Hepatocyte (in vitro differentiated cells): ENCODE measurements around the gene DGKZ. TPM values are rescaled to one million over a fixed set of nuclear protein-coding genes. Genes with fewer than 3 reads are reported as not detected.

Experiments used
- DNase-seq: peaks from one replicate; pipeline ENCODE4 v3.0.0-alpha.2; 2016; ENCODE audit warnings: low spot score
- H2AFZ ChIP-seq: fragments of 200-600 bp; sonication (generic); 2 replicates; pipeline ENCODE4 v1.6.0; 2016; ENCODE audit warnings: antibody characterized with exemption, mild to moderate bottlenecking
- H3K27ac ChIP-seq: fragments of 200-600 bp; sonication (generic); 2 replicates; pipeline ENCODE4 v1.5.1; 2016; ENCODE audit warnings: mild to moderate bottlenecking
- H3K27me3 ChIP-seq: fragments of 200-600 bp; sonication (generic); 2 replicates; pipeline ENCODE4 v1.6.1; 2016
- H3K36me3 ChIP-seq: fragments of 200-600 bp; sonication (generic); replicated peaks from 2 replicates; pipeline ENCODE4 v1.5.1; 2016; ENCODE audit warnings: low read depth; ENCODE audit not compliant: insufficient read depth
- H3K4me1 ChIP-seq: fragments of 200-600 bp; sonication (generic); 2 replicates; pipeline ENCODE4 v1.5.1; 2016; ENCODE audit warnings: mild to moderate bottlenecking, moderate library complexity; ENCODE audit not compliant: insufficient read depth
- H3K4me2 ChIP-seq: fragments of 200-600 bp; sonication (generic); 2 replicates; pipeline ENCODE4 v1.6.0; 2016
- H3K4me3 ChIP-seq: fragments of 200-600 bp; sonication (generic); 2 replicates; pipeline ENCODE4 v1.5.1; 2016; ENCODE audit warnings: mild to moderate bottlenecking
- H3K79me2 ChIP-seq: fragments of 200-600 bp; sonication (generic); 2 replicates; pipeline ENCODE4 v1.6.0; 2017; ENCODE audit warnings: mild to moderate bottlenecking
- H3K9me2 ChIP-seq: fragments of 200-600 bp; sonication (generic); replicated peaks from 2 replicates; pipeline ENCODE4 v1.6.0; 2017; ENCODE audit warnings: mild to moderate bottlenecking; ENCODE audit not compliant: insufficient read depth
- H3K9me3 ChIP-seq: fragments of 200-600 bp; sonication (generic); 2 replicates; pipeline ENCODE4 v1.5.1; 2016; ENCODE audit warnings: low read depth, mild to moderate bottlenecking
- H4K20me1 ChIP-seq: fragments of 200-600 bp; sonication (generic); 2 replicates; pipeline ENCODE4 v1.6.0; 2016; ENCODE audit warnings: mild to moderate bottlenecking; ENCODE audit not compliant: insufficient read depth, poor library complexity, severe bottlenecking
- CTCF ChIP-seq: fragments of 200-600 bp; sonication (generic); IDR thresholded peaks from 2 replicates; pipeline ENCODE4 v1.5.1; 2016; ENCODE audit warnings: antibody characterized with exemption, mild to moderate bottlenecking; ENCODE audit not compliant: poor library complexity
- EZH2 ChIP-seq: fragments of 200-600 bp; sonication (generic); IDR thresholded peaks from 2 replicates; pipeline ENCODE4 v1.6.1; 2016; ENCODE audit warnings: antibody characterized with exemption, mild to moderate bottlenecking, borderline replicate concordance
- EZH2phosphoT487 ChIP-seq: fragments of 200-600 bp; sonication (generic); IDR thresholded peaks from one replicate; pipeline ENCODE4 v1.6.1; 2018; ENCODE audit warnings: antibody characterized with exemption, mild to moderate bottlenecking, low read depth, moderate library complexity; ENCODE audit not compliant: unreplicated experiment, severe bottlenecking
- WGBS: methylation state at CpG from one replicate; pipeline ENCODE4 v1.1.6; 2016; ENCODE audit warnings: low lambda C conversion rate; ENCODE audit errors: missing lambda C conversion rate; 5-methylcytosine and 5-hydroxymethylcytosine counted together
- polyA plus RNA-seq: library from polyadenylated mRNA; unstranded; fragments of >200 nt; fragmentation: Nextera tagmentation; extraction: Ambion mirVana; gene quantifications from 2 replicates; pipeline ENCODE4 v1.2.1, GENCODE V29; 2016
- total RNA-seq: library from RNA; depleted of rRNA; stranded (reverse); fragments of >200 nt; gene quantifications from 2 replicates; pipeline ENCODE4 v1.2.3, GENCODE V29; 2014

Gene DGKZ
- total and polyA plus RNA-seq, 2 experiments from 2014 or later, result 26.6 to 42.9 TPM

- H3K79me2 ChIP-seq, result peaks cover 81% of the 10 kb centered on the region
- no peaks in the 10 kb centered on the region for H3K36me3 ChIP-seq
- DNase-seq, result no peak
- peak overlapping the region; percentile 46 for H3K4me2 ChIP-seq
- no peaks in the 10 kb centered on the region for H3K9me3 ChIP-seq
- TF ChIP-seq EZH2 (no peak), EZH2phosphoT487 (no peak), CTCF (no peak)
- no peak overlapping the region for H3K27ac ChIP-seq
- H3K9me2 ChIP-seq, result no peaks in the 10 kb centered on the region
- H3K27me3 ChIP-seq, result no peaks in the 10 kb centered on the region
- H2AFZ ChIP-seq, result no peak overlapping the region
- WGBS, result 85% methylated on average over 5 of the region's 5 CpGs
- H4K20me1 ChIP-seq, result peaks cover 11% of the 10 kb centered on the region
- H3K4me3 ChIP-seq, result no peak overlapping the region
- H3K4me1 ChIP-seq, result peaks cover 14% of the 10 kb centered on the region
Measured at GRCh38 chr11:46351606-46352005, 4.3 kb downstream of the DGKZ start.

GRCh38 chr11:46352063-46352841, 5.0 kb downstream of the DGKZ start:
- Histone ChIP-seq H3K27me3 (no peaks in the 10 kb centered on the region), H3K4me1 (peaks cover 16% of the 10 kb centered on the region), H3K9me2 (no peaks in the 10 kb centered on the region), H3K27ac (no peak overlapping the region), H3K4me3 (no peak overlapping the region), H3K36me3 (no peaks in the 10 kb centered on the region), H3K9me3 (no peaks in the 10 kb centered on the region), H2AFZ (no peak overlapping the region), H3K79me2 (peaks cover 84% of the 10 kb centered on the region), H3K4me2 (peak overlapping the region; percentile 46), H4K20me1 (peaks cover 11% of the 10 kb centered on the region)
- TF ChIP-seq CTCF (peak; percentile 69), EZH2 (no peak)
- WGBS, result 75% methylated on average over 33 of the region's 33 CpGs
- DNase-seq, result peak; percentile 64

GRCh38 chr11:46353698-46354097, 6.4 kb downstream of the DGKZ start:
- no peak for TF ChIP-seq CTCF
- TF ChIP-seq EZH2, result no peak
- TF ChIP-seq EZH2phosphoT487, result no peak
- no peaks in the 10 kb centered on the region for H3K9me3 ChIP-seq
- no peak overlapping the region for H3K27ac ChIP-seq
- no peaks in the 10 kb centered on the region for H3K9me2 ChIP-seq
- no peak overlapping the region for H2AFZ ChIP-seq
- H3K79me2 ChIP-seq, result peaks cover 86% of the 10 kb centered on the region
- H3K4me3 ChIP-seq, result no peak overlapping the region
- no peak for DNase-seq
- no peak overlapping the region for H3K4me2 ChIP-seq
- H3K27me3 ChIP-seq, result no peaks in the 10 kb centered on the region
- H3K36me3 ChIP-seq, result no peaks in the 10 kb centered on the region
- H4K20me1 ChIP-seq, result peaks cover 11% of the 10 kb centered on the region
- 52% methylated on average over 9 of the region's 9 CpGs for WGBS
- H3K4me1 ChIP-seq, result peaks cover 9% of the 10 kb centered on the region
